AG08396 (cell line): ENCODE measurements around the gene CCRL2.
A peak's percentile ranks its signal among the peaks of the same experiment; 100 is the strongest.

Experiments used
- DNase-seq: peaks from one replicate; pipeline ENCODE4 v3.0.0; 2012; ENCODE audit warnings: low spot score, mixed read lengths

CCRL2 gene

GRCh38 chr3:46406788-46407611, at the start of gene CCRL2, which contains the start of gene CCR5AS:
Gene CCRL2, plus strand, starts transcription at chr3:46407259. Its CDS starts 821 bp downstream, at chr3:46408080.
Gene CCR5AS, minus strand, starts transcription at chr3:46407066.
- DNase-seq: peak; percentile 55

- no peak for DNase-seq
Measured at GRCh38 chr3:46358466-46358865, 48.6 kb upstream of the CCRL2 start.

GRCh38 chr3:46359733-46360493, 47.1 kb upstream of the CCRL2 start:
- no peak for DNase-seq

GRCh38 chr3:46360907-46361306, 46.2 kb upstream of the CCRL2 start:
- no peak for DNase-seq

- DNase-seq: no peak
Measured at GRCh38 chr3:46361408-46362283, 45.4 kb upstream of the CCRL2 start.

GRCh38 chr3:46365041-46365440, 42.0 kb upstream of the CCRL2 start:
- no peak for DNase-seq

- DNase-seq: no peak
Measured at GRCh38 chr3:46365737-46366524, 41.1 kb upstream of the CCRL2 start.

GRCh38 chr3:46367811-46368210, 39.2 kb upstream of the CCRL2 start:
- no peak for DNase-seq

GRCh38 chr3:46368569-46368968, 38.5 kb upstream of the CCRL2 start:
- DNase-seq: no peak

GRCh38 chr3:46369151-46369550, 37.9 kb upstream of the CCRL2 start:
- DNase-seq: no peak

GRCh38 chr3:46369675-46370132, 37.4 kb upstream of the CCRL2 start:
- no peak for DNase-seq

- DNase-seq: no peak
Measured at GRCh38 chr3:46370839-46371518, 36.1 kb upstream of the CCRL2 start, which contains the start of gene CCR5. Gene CCR5, plus strand, starts transcription at chr3:46370946. Its CDS starts 1,957 bp downstream, at chr3:46372903.

GRCh38 chr3:46371519-46372340, 35.3 kb upstream of the CCRL2 start:
- DNase-seq: no peak

GRCh38 chr3:46372492-46373359, 34.3 kb upstream of the CCRL2 start:
- peak; percentile 20 for DNase-seq

GRCh38 chr3:46374755-46375154, 32.3 kb upstream of the CCRL2 start:
- DNase-seq: no peak

- DNase-seq: no peak
Measured at GRCh38 chr3:46375218-46375617, 31.8 kb upstream of the CCRL2 start.

GRCh38 chr3:46375814-46376213, 31.2 kb upstream of the CCRL2 start:
- DNase-seq: no peak

- peak; percentile 69 for DNase-seq
Measured at GRCh38 chr3:46378426-46378942, 28.6 kb upstream of the CCRL2 start.
